Activated naive CD4-positive, alpha-beta T cell treated with anti-CD3 and anti-CD28 coated beads, Interleukin-2, amount 50 U/mL, for 24 hours (primary cell): Measurements from ENCODE around the gene LAPTM5.

Experiments
- H3K27ac Mint-ChIP-seq: one replicate; pipeline ENCODE4 v1.8.0; 2021; ENCODE audit warnings: mild to moderate bottlenecking, mixed read lengths
- H3K27me3 Mint-ChIP-seq: one replicate; pipeline ENCODE4 v1.8.0; 2021; ENCODE audit warnings: mixed read lengths
- H3K36me3 Mint-ChIP-seq: one replicate; pipeline ENCODE4 v1.8.0; 2021; ENCODE audit warnings: mixed read lengths
- H3K4me1 Mint-ChIP-seq: one replicate; pipeline ENCODE4 v1.8.0; 2021; ENCODE audit warnings: mixed read lengths
- H3K4me3 Mint-ChIP-seq: one replicate; pipeline ENCODE4 v1.8.0; 2021; ENCODE audit warnings: mild to moderate bottlenecking, mixed read lengths
- H3K9me3 Mint-ChIP-seq: one replicate; pipeline ENCODE4 v1.8.0; 2021; ENCODE audit warnings: mixed read lengths

LAPTM5 gene

GRCh38 chr1:30726773-30727684, 30.5 kb downstream of the LAPTM5 start:
- Mint-ChIP-seq H3K9me3 (no peaks in the 10 kb centered on the region), H3K27me3 (no peaks in the 10 kb centered on the region), H3K4me1 (peaks cover 26% of the 10 kb centered on the region), H3K36me3 (no peaks in the 10 kb centered on the region), H3K27ac (peak overlapping the region; percentile 38), H3K4me3 (no peak overlapping the region)

- Mint-ChIP-seq H3K27ac (no peak overlapping the region), H3K36me3 (no peaks in the 10 kb centered on the region)
Observed at GRCh38 chr1:30726236-30726635, 31.3 kb downstream of the LAPTM5 start.

GRCh38 chr1:30725450-30726095, 32.0 kb downstream of the LAPTM5 start:
- no peaks in the 10 kb centered on the region for H3K36me3 Mint-ChIP-seq
- H3K4me1 Mint-ChIP-seq = peaks cover 24% of the 10 kb centered on the region

More at GRCh38 chr1:30726236-30726635, 31.3 kb downstream of the LAPTM5 start:
- Mint-ChIP-seq H3K4me1 (peaks cover 26% of the 10 kb centered on the region), H3K9me3 (no peaks in the 10 kb centered on the region), H3K27me3 (no peaks in the 10 kb centered on the region), H3K4me3 (no peak overlapping the region)

GRCh38 chr1:30724655-30725421, 32.7 kb downstream of the LAPTM5 start:
- Mint-ChIP-seq H3K9me3 (no peaks in the 10 kb centered on the region), H3K27ac (no peak overlapping the region), H3K27me3 (no peaks in the 10 kb centered on the region), H3K4me1 (peaks cover 29% of the 10 kb centered on the region), H3K36me3 (no peaks in the 10 kb centered on the region), H3K4me3 (no peak overlapping the region)

More at GRCh38 chr1:30725450-30726095, 32.0 kb downstream of the LAPTM5 start:
- Mint-ChIP-seq H3K27me3 (no peaks in the 10 kb centered on the region), H3K4me3 (no peak overlapping the region), H3K27ac (no peak overlapping the region), H3K9me3 (no peaks in the 10 kb centered on the region)

GRCh38 chr1:30724175-30724574, 33.4 kb downstream of the LAPTM5 start:
- Mint-ChIP-seq H3K27ac (no peak overlapping the region), H3K9me3 (no peaks in the 10 kb centered on the region), H3K27me3 (no peaks in the 10 kb centered on the region), H3K36me3 (no peaks in the 10 kb centered on the region), H3K4me3 (no peak overlapping the region), H3K4me1 (peaks cover 30% of the 10 kb centered on the region)

- Mint-ChIP-seq H3K4me3 (no peak within 1 kb of the TSS), H3K27ac (no peak within 1 kb of the TSS), H3K4me1 (peaks cover 30% of the 10 kb centered on the region), H3K27me3 (no peaks in the 10 kb centered on the region), H3K9me3 (no peaks in the 10 kb centered on the region), H3K36me3 (no peaks in the 10 kb centered on the region)
Observed at GRCh38 chr1:30723331-30723755, 34.2 kb downstream of the LAPTM5 start, which contains the start of gene MATN1. MATN1 (minus strand) TSS chr1:30723585; CDS start chr1:30723551, 34 bp downstream.

- Mint-ChIP-seq H3K27me3 (no peaks in the 10 kb centered on the region), H3K27ac (no peak overlapping the region), H3K4me1 (peaks cover 38% of the 10 kb centered on the region), H3K36me3 (no peaks in the 10 kb centered on the region), H3K4me3 (no peak overlapping the region), H3K9me3 (no peaks in the 10 kb centered on the region)
Observed at GRCh38 chr1:30721812-30722537, 35.6 kb downstream of the LAPTM5 start.

GRCh38 chr1:30721341-30721793, 36.2 kb downstream of the LAPTM5 start:
- H3K4me3 Mint-ChIP-seq = no peak overlapping the region
- H3K4me1 Mint-ChIP-seq = peaks cover 43% of the 10 kb centered on the region
- no peaks in the 10 kb centered on the region for H3K36me3 Mint-ChIP-seq
- H3K9me3 Mint-ChIP-seq = no peaks in the 10 kb centered on the region
- no peak overlapping the region for H3K27ac Mint-ChIP-seq
- H3K27me3 Mint-ChIP-seq = no peaks in the 10 kb centered on the region

GRCh38 chr1:30720271-30721223, 37.0 kb downstream of the LAPTM5 start:
- Mint-ChIP-seq H3K4me3 (peak overlapping the region; percentile 89), H3K27me3 (no peaks in the 10 kb centered on the region), H3K27ac (no peak overlapping the region), H3K4me1 (peaks cover 43% of the 10 kb centered on the region), H3K9me3 (no peaks in the 10 kb centered on the region), H3K36me3 (peaks cover 2% of the 10 kb centered on the region)

GRCh38 chr1:30719406-30720270, 37.9 kb downstream of the LAPTM5 start:
- Mint-ChIP-seq H3K4me1 (peaks cover 43% of the 10 kb centered on the region), H3K36me3 (peaks cover 2% of the 10 kb centered on the region), H3K27ac (peak overlapping the region; percentile 43), H3K9me3 (no peaks in the 10 kb centered on the region), H3K27me3 (no peaks in the 10 kb centered on the region), H3K4me3 (peak overlapping the region; percentile 89)

GRCh38 chr1:30718636-30719405, 38.8 kb downstream of the LAPTM5 start:
- Mint-ChIP-seq H3K27me3 (no peaks in the 10 kb centered on the region), H3K4me3 (peak overlapping the region; percentile 89), H3K4me1 (peaks cover 39% of the 10 kb centered on the region), H3K9me3 (no peaks in the 10 kb centered on the region), H3K27ac (peak overlapping the region; percentile 93), H3K36me3 (peaks cover 2% of the 10 kb centered on the region)

- H3K9me3 Mint-ChIP-seq = no peaks in the 10 kb centered on the region
- peaks cover 2% of the 10 kb centered on the region for H3K36me3 Mint-ChIP-seq
- peak overlapping the region; percentile 91 for H3K4me3 Mint-ChIP-seq
- H3K4me1 Mint-ChIP-seq = peaks cover 37% of the 10 kb centered on the region
- H3K27ac Mint-ChIP-seq = peak overlapping the region; percentile 90
- no peaks in the 10 kb centered on the region for H3K27me3 Mint-ChIP-seq
Observed at GRCh38 chr1:30718091-30718635, 39.4 kb downstream of the LAPTM5 start.
